GM19372 (cell line): ENCODE measurements around the gene HAUS8.
"Not testable (repeated sequence)": the region's sequence is repeated elsewhere in the genome, so short reads cannot be mapped to it uniquely, and the experiment has no call there.

Experiments used
- ATAC-seq: cut with Tn5 transposase; IDR thresholded peaks from one replicate; pipeline ENCODE4 v1.9.1; 2021; ENCODE audit warnings: mild to moderate bottlenecking, low read depth, moderate library complexity; ENCODE audit not compliant: unreplicated experiment

Gene HAUS8

GRCh38 chr19:17037184-17037583, 38.1 kb downstream of the HAUS8 start:
- ATAC-seq = no peak

- ATAC-seq = no peak
Measured at GRCh38 chr19:17036640-17037039, 38.6 kb downstream of the HAUS8 start.

- no peak for ATAC-seq
Measured at GRCh38 chr19:17035842-17036424, 39.3 kb downstream of the HAUS8 start.

- ATAC-seq = no peak
Measured at GRCh38 chr19:17031741-17032140, 43.5 kb downstream of the HAUS8 start.

- no peak for ATAC-seq
Measured at GRCh38 chr19:17027535-17027975, 47.7 kb downstream of the HAUS8 start.

GRCh38 chr19:17026706-17027534, 48.3 kb downstream of the HAUS8 start, which contains the start of gene CPAMD8:
Gene CPAMD8 (minus strand): TSS chr19:17026810. CDS start chr19:17026642, 168 bp downstream.
- ATAC-seq = no peak

GRCh38 chr19:17025991-17026658, 49.1 kb downstream of the HAUS8 start:
- ATAC-seq = no peak

- ATAC-seq = no peak
Measured at GRCh38 chr19:17025361-17025760, 49.9 kb downstream of the HAUS8 start.

GRCh38 chr19:17024941-17025340, 50.3 kb downstream of the HAUS8 start:
- ATAC-seq = not testable (repeated sequence)

GRCh38 chr19:17023805-17024204, 51.4 kb downstream of the HAUS8 start:
- ATAC-seq = no peak

- ATAC-seq = no peak
Measured at GRCh38 chr19:17022738-17023137, 52.5 kb downstream of the HAUS8 start.

GRCh38 chr19:17021793-17022590, 53.3 kb downstream of the HAUS8 start:
- no peak for ATAC-seq

GRCh38 chr19:17021328-17021727, 53.9 kb downstream of the HAUS8 start:
- ATAC-seq = no peak

GRCh38 chr19:17020823-17021222, 54.4 kb downstream of the HAUS8 start:
- no peak for ATAC-seq

- no peak for ATAC-seq
Measured at GRCh38 chr19:17020385-17020784, 54.9 kb downstream of the HAUS8 start.

GRCh38 chr19:17014212-17014861, 60.9 kb downstream of the HAUS8 start:
- ATAC-seq = not testable (repeated sequence)

- ATAC-seq = no peak
Measured at GRCh38 chr19:17011485-17011884, 63.8 kb downstream of the HAUS8 start.

- ATAC-seq = no peak
Measured at GRCh38 chr19:17006579-17006978, 68.7 kb downstream of the HAUS8 start.

- ATAC-seq = no peak
Measured at GRCh38 chr19:17005000-17005399, 70.3 kb downstream of the HAUS8 start.

- no peak for ATAC-seq
Measured at GRCh38 chr19:17004386-17004785, 70.9 kb downstream of the HAUS8 start.
